GM19238 (cell line): Measurements from ENCODE around the gene MRPS2.

ENCODE experiments used
- DNase-seq: peaks from one replicate; pipeline ENCODE4 v3.0.0; 2011; ENCODE audit warnings: low spot score; ENCODE audit not compliant: insufficient read length

The MRPS2 gene

GRCh38 chr9:135480071-135480939 lies 20.2 kb upstream of the MRPS2 start:
- DNase-seq = no peak

GRCh38 chr9:135480940-135481310 lies 19.6 kb upstream of the MRPS2 start:
- no peak for DNase-seq

GRCh38 chr9:135482015-135482754 lies 18.3 kb upstream of the MRPS2 start:
- DNase-seq = no peak

- DNase-seq = no peak
These were observed 15.8 kb upstream of the MRPS2 start for GRCh38 chr9:135484460-135485277.

GRCh38 chr9:135485385-135485784 lies 15.1 kb upstream of the MRPS2 start:
- no peak for DNase-seq

- DNase-seq = no peak
These were observed 14.7 kb upstream of the MRPS2 start for GRCh38 chr9:135485832-135486231.

- no peak for DNase-seq
These were observed 14.0 kb upstream of the MRPS2 start for GRCh38 chr9:135486267-135487065.

- no peak for DNase-seq
These were observed 13.0 kb upstream of the MRPS2 start for GRCh38 chr9:135487281-135488012.

GRCh38 chr9:135488013-135488330 lies 12.5 kb upstream of the MRPS2 start:
- DNase-seq = no peak

GRCh38 chr9:135488527-135488926 lies 12.0 kb upstream of the MRPS2 start:
- no peak for DNase-seq

GRCh38 chr9:135489188-135489906 lies 11.1 kb upstream of the MRPS2 start:
- DNase-seq = no peak

- DNase-seq = no peak
These were observed 10.2 kb upstream of the MRPS2 start for GRCh38 chr9:135490166-135490870.

- DNase-seq = no peak
These were observed 9.5 kb upstream of the MRPS2 start for GRCh38 chr9:135490980-135491464.

GRCh38 chr9:135491764-135492163 lies 8.7 kb upstream of the MRPS2 start:
- no peak for DNase-seq

GRCh38 chr9:135492886-135493669 lies 7.4 kb upstream of the MRPS2 start:
- no peak for DNase-seq

GRCh38 chr9:135494791-135495559 lies 5.5 kb upstream of the MRPS2 start:
- no peak for DNase-seq

- DNase-seq = no peak
These were observed 1.9 kb upstream of the MRPS2 start for GRCh38 chr9:135498381-135499126.
